ENCODE measurements around the gene PCDHGA12. TPM values are rescaled to one million over a fixed set of nuclear protein-coding genes. Genes with fewer than 3 reads are reported as not detected.
A peak's percentile ranks its signal among the peaks of the same experiment; 100 is the strongest.
"Not testable (repeated sequence)": the region's sequence is repeated elsewhere in the genome, so short reads cannot be mapped to it uniquely, and the experiment has no call there.

Gene PCDHGA12
- total and polyA plus RNA-seq, 4 donors: 0.75 to 18.8 (median 5.2) TPM

GRCh38 chr5:141432308-141432707 lies 2.0 kb downstream of the PCDHGA12 start:
- 27 to 29% methylated on average over 35 to 38 of the region's 38 CpGs for whole genome bisulfite sequencing, 2 donors
- DNase-seq; H3K4me3 ChIP-seq (ENCODE audit: low read length in 2 of 2); H3K27ac ChIP-seq (ENCODE audit: low read depth in 1 of 2, low read length in 2 of 2); H3K36me3 ChIP-seq (ENCODE audit: control insufficient read depth in 1 of 2, insufficient read depth in 2 of 2, low read length in 1 of 2); intact Hi-C loops (cut with DNase I); H3K4me1 ChIP-seq (ENCODE audit: control insufficient read depth in 1 of 2, insufficient read depth in 2 of 2, low read length in 2 of 2); ATAC-seq (ENCODE audit: low FRiP score); H3K27me3 ChIP-seq (ENCODE audit: control insufficient read depth in 1 of 2, insufficient read depth in 2 of 2, low read length in 1 of 2): not testable (repeated sequence)
- H3K9me3 ChIP-seq (ENCODE audit: control insufficient read depth, low read length): peaks cover 31% of the 10 kb centered on the region

DNA sequence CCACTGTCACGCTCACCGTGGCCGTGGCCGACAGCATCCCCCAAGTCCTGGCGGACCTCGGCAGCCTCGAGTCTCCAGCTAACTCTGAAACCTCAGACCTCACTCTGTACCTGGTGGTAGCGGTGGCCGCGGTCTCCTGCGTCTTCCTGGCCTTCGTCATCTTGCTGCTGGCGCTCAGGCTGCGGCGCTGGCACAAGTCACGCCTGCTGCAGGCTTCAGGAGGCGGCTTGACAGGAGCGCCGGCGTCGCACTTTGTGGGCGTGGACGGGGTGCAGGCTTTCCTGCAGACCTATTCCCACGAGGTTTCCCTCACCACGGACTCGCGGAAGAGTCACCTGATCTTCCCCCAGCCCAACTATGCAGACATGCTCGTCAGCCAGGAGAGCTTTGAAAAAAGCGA lies 2.4 kb downstream of the PCDHGA12 start:
- H3K4me1 ChIP-seq (ENCODE audit: control insufficient read depth in 1 of 2, insufficient read depth in 2 of 2, low read length in 2 of 2); H3K27me3 ChIP-seq (ENCODE audit: control insufficient read depth in 1 of 2, insufficient read depth in 2 of 2, low read length in 1 of 2); H3K36me3 ChIP-seq (ENCODE audit: control insufficient read depth in 1 of 2, insufficient read depth in 2 of 2, low read length in 1 of 2); H3K27ac ChIP-seq (ENCODE audit: low read depth in 1 of 2, low read length in 2 of 2); ATAC-seq (ENCODE audit: low FRiP score); intact Hi-C loops (cut with DNase I); DNase-seq; H3K4me3 ChIP-seq (ENCODE audit: low read length in 2 of 2): not testable (repeated sequence)
- H3K9me3 ChIP-seq (ENCODE audit: control insufficient read depth, low read length): peaks cover 29% of the 10 kb centered on the region
- WGBS, 2 donors: 21 to 23% methylated on average over 25 to 29 of the region's 29 CpGs

- DNase-seq: no peak
- Histone ChIP-seq H3K4me3 (ENCODE audit: low read length in 2 of 2) (no peak overlapping the region), H3K27ac (ENCODE audit: low read depth in 1 of 2, low read length in 2 of 2) (no peak overlapping the region), H3K4me1 (ENCODE audit: control insufficient read depth in 1 of 2, insufficient read depth in 2 of 2, low read length in 2 of 2) (no peaks in the 10 kb centered on the region), H3K9me3 (ENCODE audit: control insufficient read depth, low read length) (peaks cover 24% of the 10 kb centered on the region), H3K27me3 (ENCODE audit: control insufficient read depth in 1 of 2, insufficient read depth in 2 of 2, low read length in 1 of 2) (no peaks in the 10 kb centered on the region), H3K36me3 (ENCODE audit: control insufficient read depth in 1 of 2, insufficient read depth in 2 of 2, low read length in 1 of 2) (no peaks in the 10 kb centered on the region)
- no peak for ATAC-seq (ENCODE audit: low FRiP score)
- intact Hi-C loops (cut with DNase I): no loop called here
- 73 to 76% methylated on average over 2 of the region's 2 CpGs for WGBS, 2 donors
These were observed 3.7 kb downstream of the PCDHGA12 start for GRCh38 chr5:141434006-141434405.

DNA sequence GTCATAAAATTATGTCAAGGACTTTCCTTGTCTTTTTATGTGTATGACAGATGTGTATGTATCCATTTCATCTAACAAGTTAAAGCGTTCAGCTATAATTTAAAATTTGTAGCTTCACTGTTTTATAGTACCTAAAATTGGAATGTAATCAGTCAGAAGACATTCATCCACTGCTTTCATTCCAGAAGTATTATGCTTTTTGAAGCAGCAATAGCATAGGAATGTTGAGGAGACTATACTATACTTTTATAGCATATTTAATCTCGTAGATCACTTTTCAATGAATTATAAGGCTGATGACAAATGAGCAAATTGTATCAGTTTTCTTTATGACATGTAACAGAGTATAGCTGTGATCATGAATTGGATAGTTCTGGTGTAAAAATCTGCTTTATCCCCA lies 6.9 kb downstream of the PCDHGA12 start:
- ATAC-seq (ENCODE audit: low FRiP score): no peak
- Histone ChIP-seq H3K27ac (ENCODE audit: low read depth in 1 of 2, low read length in 2 of 2) (no peak overlapping the region), H3K9me3 (ENCODE audit: control insufficient read depth, low read length) (peaks cover 24% of the 10 kb centered on the region), H3K4me1 (ENCODE audit: control insufficient read depth in 1 of 2, insufficient read depth in 2 of 2, low read length in 2 of 2) (no peaks in the 10 kb centered on the region), H3K4me3 (ENCODE audit: low read length in 2 of 2) (no peak overlapping the region), H3K27me3 (ENCODE audit: control insufficient read depth in 1 of 2, insufficient read depth in 2 of 2, low read length in 1 of 2) (no peaks in the 10 kb centered on the region), H3K36me3 (ENCODE audit: control insufficient read depth in 1 of 2, insufficient read depth in 2 of 2, low read length in 1 of 2) (no peaks in the 10 kb centered on the region)
- 89 to 93% methylated on average over 2 of the region's 2 CpGs for WGBS, 2 donors
- DNase-seq: no peak
- intact Hi-C loops (cut with DNase I): no loop called here

- 64 to 65% methylated on average over 10 of the region's 10 CpGs for WGBS, 2 donors
These were observed 9.3 kb downstream of the PCDHGA12 start for GRCh38 chr5:141439411-141440141.

DNA sequence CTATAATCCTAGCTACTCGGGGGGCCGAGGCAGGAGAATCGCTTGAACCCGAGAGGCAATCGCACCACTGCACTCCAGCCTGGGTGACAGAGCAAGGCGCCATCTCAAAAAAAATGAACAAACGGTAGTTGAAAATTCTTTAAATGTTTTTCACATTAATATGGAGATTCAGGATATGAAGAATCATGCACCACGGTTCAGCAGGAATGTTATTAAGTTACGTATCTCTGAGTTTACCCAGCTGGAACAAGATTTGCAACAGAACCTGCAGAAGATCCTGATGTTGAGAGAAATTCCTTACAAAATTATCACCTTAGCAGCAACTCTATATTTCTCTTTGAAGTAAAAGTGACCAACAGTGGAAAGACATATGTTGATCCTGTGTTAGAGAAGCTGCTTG lies 10.0 kb downstream of the PCDHGA12 start:
- Histone ChIP-seq H3K36me3 (ENCODE audit: control insufficient read depth in 1 of 2, insufficient read depth in 2 of 2, low read length in 1 of 2) (no peaks in the 10 kb centered on the region), H3K9me3 (ENCODE audit: control insufficient read depth, low read length) (peaks cover 18% of the 10 kb centered on the region), H3K27me3 (ENCODE audit: control insufficient read depth in 1 of 2, insufficient read depth in 2 of 2, low read length in 1 of 2) (no peaks in the 10 kb centered on the region), H3K27ac (ENCODE audit: low read depth in 1 of 2, low read length in 2 of 2) (no peak overlapping the region), H3K4me3 (ENCODE audit: low read length in 2 of 2) (no peak overlapping the region), H3K4me1 (ENCODE audit: control insufficient read depth in 1 of 2, insufficient read depth in 2 of 2, low read length in 2 of 2) (no peaks in the 10 kb centered on the region)
- no peak for ATAC-seq (ENCODE audit: low FRiP score)
- DNase-seq: no peak
- 95 to 96% methylated on average over 9 of the region's 9 CpGs for WGBS, 2 donors
- intact Hi-C loops (cut with DNase I): no loop called here

More at GRCh38 chr5:141439411-141440141, 9.3 kb downstream of the PCDHGA12 start:
- Histone ChIP-seq H3K36me3 (ENCODE audit: control insufficient read depth in 1 of 2, insufficient read depth in 2 of 2, low read length in 1 of 2) (no peaks in the 10 kb centered on the region), H3K27ac (ENCODE audit: low read depth in 1 of 2, low read length in 2 of 2) (no peak overlapping the region), H3K4me1 (ENCODE audit: control insufficient read depth in 1 of 2, insufficient read depth in 2 of 2, low read length in 2 of 2) (no peaks in the 10 kb centered on the region), H3K27me3 (ENCODE audit: control insufficient read depth in 1 of 2, insufficient read depth in 2 of 2, low read length in 1 of 2) (no peaks in the 10 kb centered on the region), H3K4me3 (ENCODE audit: low read length in 2 of 2) (peak overlapping the region in 1 of 2 donors; percentile 26), H3K9me3 (ENCODE audit: control insufficient read depth, low read length) (peaks cover 18% of the 10 kb centered on the region)
- ATAC-seq (ENCODE audit: low FRiP score): no peak
- intact Hi-C loops (cut with DNase I): no loop called here
- DNase-seq: no peak

GRCh38 chr5:141441571-141442170 lies 11.4 kb downstream of the PCDHGA12 start:
- Histone ChIP-seq H3K4me1 (ENCODE audit: control insufficient read depth in 1 of 2, insufficient read depth in 2 of 2, low read length in 2 of 2) (no peaks in the 10 kb centered on the region), H3K36me3 (ENCODE audit: control insufficient read depth in 1 of 2, insufficient read depth in 2 of 2, low read length in 1 of 2) (no peaks in the 10 kb centered on the region), H3K27me3 (ENCODE audit: control insufficient read depth in 1 of 2, insufficient read depth in 2 of 2, low read length in 1 of 2) (no peaks in the 10 kb centered on the region), H3K9me3 (ENCODE audit: control insufficient read depth, low read length) (peaks cover 18% of the 10 kb centered on the region), H3K4me3 (ENCODE audit: low read length in 2 of 2) (no peak overlapping the region), H3K27ac (ENCODE audit: low read depth in 1 of 2, low read length in 2 of 2) (no peak overlapping the region)
- WGBS, 2 donors: 41 to 46% methylated on average over 50 of the region's 50 CpGs
- DNase-seq: no peak
- intact Hi-C loops (cut with DNase I): no loop called here
- ATAC-seq (ENCODE audit: low FRiP score): no peak

- Histone ChIP-seq H3K4me3 (ENCODE audit: low read length in 2 of 2) (no peak overlapping the region), H3K27ac (ENCODE audit: low read depth in 1 of 2, low read length in 2 of 2) (no peak overlapping the region), H3K27me3 (ENCODE audit: control insufficient read depth in 1 of 2, insufficient read depth in 2 of 2, low read length in 1 of 2) (no peaks in the 10 kb centered on the region), H3K4me1 (ENCODE audit: control insufficient read depth in 1 of 2, insufficient read depth in 2 of 2, low read length in 2 of 2) (no peaks in the 10 kb centered on the region), H3K36me3 (ENCODE audit: control insufficient read depth in 1 of 2, insufficient read depth in 2 of 2, low read length in 1 of 2) (no peaks in the 10 kb centered on the region), H3K9me3 (ENCODE audit: control insufficient read depth, low read length) (no peaks in the 10 kb centered on the region)
- WGBS, 2 donors: 97 to 98% methylated on average over 3 of the region's 3 CpGs
- intact Hi-C loops (cut with DNase I): no loop called here
- DNase-seq (no peak), ATAC-seq (ENCODE audit: low FRiP score) (no peak)
These were observed 35.0 kb downstream of the PCDHGA12 start for GRCh38 chr5:141465351-141465750.

- no peaks in the 10 kb centered on the region for H3K27me3 ChIP-seq (ENCODE audit: control insufficient read depth in 1 of 2, insufficient read depth in 2 of 2, low read length in 1 of 2)
- ATAC-seq (ENCODE audit: low FRiP score): peak; percentile 96
- 0% methylated on average over 28 of the region's 28 CpGs for WGBS, 2 donors
- DNase-seq: peak; percentile 95
- peak within 1 kb of the TSS; percentile 6 to 47 for H3K4me3 ChIP-seq (ENCODE audit: low read length in 2 of 2)
- intact Hi-C loops (cut with DNase I): loop anchor here (2.0 to 5.0 kb wide), 4 partner anchors 37 to 85 kb away; no protein-coding TSS in a partner anchor
- H3K36me3 ChIP-seq (ENCODE audit: control insufficient read depth in 1 of 2, insufficient read depth in 2 of 2, low read length in 1 of 2): no peaks in the 10 kb centered on the region
- H3K9me3 ChIP-seq (ENCODE audit: control insufficient read depth, low read length): no peaks in the 10 kb centered on the region
- peak within 1 kb of the TSS in 1 of 2 donors; percentile 62 for H3K27ac ChIP-seq (ENCODE audit: low read depth in 1 of 2, low read length in 2 of 2)
- peaks cover 0 to 9% of the 10 kb centered on the region in 2 donors for H3K4me1 ChIP-seq (ENCODE audit: control insufficient read depth in 1 of 2, insufficient read depth in 2 of 2, low read length in 2 of 2)
These were observed 45.4 kb downstream of the PCDHGA12 start, which contains the start of gene PCDHGC3 for GRCh38 chr5:141475625-141476131. TSS of gene PCDHGC3 (plus strand) at chr5:141475966. CDS start at chr5:141476117, 151 bp downstream.

Data from aorta (tissue), 5 donors.